SKM-1 treated with dmso at 0.1 percent for 144 hours (cell line): ENCODE data around the gene FBP1.

Experiments used
- DNase-seq: peaks from one replicate; lab custom pipeline; 2025; ENCODE audit not compliant: unreplicated experiment; lab: John Stamatoyannopoulos, UW

The FBP1 gene

GRCh38 chr9:94639061-94639998 lies at the start of gene FBP1:
TSS of gene FBP1 (minus strand) at chr9:94639518. CDS start at chr9:94639310, 208 bp downstream.
- peak; percentile 63 for DNase-seq

- DNase-seq = no peak
Measured at GRCh38 chr9:94687451-94687850, 48.1 kb upstream of the FBP1 start.

- no peak for DNase-seq
Measured at GRCh38 chr9:94685359-94685758, 46.0 kb upstream of the FBP1 start.

- peak; percentile 23 for DNase-seq
Measured at GRCh38 chr9:94681508-94681907, 42.2 kb upstream of the FBP1 start.

DNA sequence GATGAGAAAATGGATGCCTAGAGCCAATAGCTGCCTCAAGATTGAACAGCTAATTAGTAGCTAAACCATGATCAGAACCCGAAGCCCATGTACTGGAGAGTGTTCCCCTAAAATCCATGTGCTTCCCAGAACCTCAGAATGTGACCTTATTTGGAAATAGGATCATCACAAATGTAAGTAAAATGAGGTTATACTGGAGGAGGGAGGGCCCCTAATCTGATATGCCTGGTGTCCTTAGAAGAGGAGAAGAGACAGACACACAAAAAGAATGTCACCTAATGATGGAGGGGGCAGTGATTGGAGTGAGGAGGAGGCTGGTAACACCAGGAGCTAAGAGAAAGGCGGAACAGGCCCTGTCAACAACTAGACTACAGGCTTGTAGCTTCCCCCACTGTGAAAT lies 41.3 kb upstream of the FBP1 start:
- DNase-seq = no peak

GRCh38 chr9:94680020-94680419 lies 40.7 kb upstream of the FBP1 start:
- no peak for DNase-seq

GRCh38 chr9:94679587-94679986 lies 40.3 kb upstream of the FBP1 start:
- DNase-seq = no peak

- DNase-seq = no peak
Measured at GRCh38 chr9:94677929-94678328, 38.6 kb upstream of the FBP1 start.

GRCh38 chr9:94676446-94677131 lies 37.3 kb upstream of the FBP1 start:
- DNase-seq = no peak

- no peak for DNase-seq
Measured at GRCh38 chr9:94675008-94675881, 35.9 kb upstream of the FBP1 start.

GRCh38 chr9:94672811-94673487 lies 33.6 kb upstream of the FBP1 start:
- no peak for DNase-seq

DNA sequence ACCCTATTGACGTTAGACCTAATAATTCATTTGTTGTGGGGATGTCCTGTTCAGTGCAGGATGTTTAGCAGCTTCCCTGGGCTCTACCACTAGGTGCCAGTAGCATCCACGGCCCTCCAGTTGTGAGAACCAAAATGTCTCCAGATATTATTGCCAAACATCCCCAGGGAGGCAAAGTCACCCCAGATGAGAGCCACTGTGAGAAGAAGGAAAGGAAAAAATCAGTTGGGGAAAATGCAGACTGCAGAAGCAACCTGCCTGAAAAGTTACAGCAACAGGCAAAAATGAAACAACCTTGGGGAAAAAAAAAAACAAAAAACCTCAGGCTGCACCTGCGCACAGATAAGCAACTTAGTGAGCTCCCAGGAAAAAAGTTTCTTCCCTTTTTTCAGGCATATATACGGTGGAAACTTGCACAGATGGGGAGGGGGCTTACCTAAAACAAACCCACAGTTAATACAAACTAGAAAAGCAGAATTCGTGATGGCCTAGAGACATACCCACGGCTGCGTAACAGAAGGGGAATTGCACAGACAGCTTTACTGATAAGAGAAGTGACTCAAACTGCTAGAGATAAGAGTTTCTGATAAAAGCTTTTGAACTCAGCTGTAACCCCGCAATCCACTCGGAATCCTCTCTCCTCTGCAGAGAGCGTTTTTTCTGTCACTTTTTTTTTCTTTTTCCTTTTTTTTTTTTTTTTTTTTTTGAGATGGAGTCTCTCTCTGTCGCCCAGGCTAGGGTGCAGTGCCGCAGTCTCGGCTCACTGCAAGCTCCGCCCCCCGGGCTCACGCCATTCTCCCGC lies 29.8 kb upstream of the FBP1 start:
- DNase-seq = peak; percentile 42

- DNase-seq = no peak
Measured at GRCh38 chr9:94668418-94668927, 29.2 kb upstream of the FBP1 start.

GRCh38 chr9:94666364-94667099 lies 27.2 kb upstream of the FBP1 start:
- DNase-seq = no peak

DNA sequence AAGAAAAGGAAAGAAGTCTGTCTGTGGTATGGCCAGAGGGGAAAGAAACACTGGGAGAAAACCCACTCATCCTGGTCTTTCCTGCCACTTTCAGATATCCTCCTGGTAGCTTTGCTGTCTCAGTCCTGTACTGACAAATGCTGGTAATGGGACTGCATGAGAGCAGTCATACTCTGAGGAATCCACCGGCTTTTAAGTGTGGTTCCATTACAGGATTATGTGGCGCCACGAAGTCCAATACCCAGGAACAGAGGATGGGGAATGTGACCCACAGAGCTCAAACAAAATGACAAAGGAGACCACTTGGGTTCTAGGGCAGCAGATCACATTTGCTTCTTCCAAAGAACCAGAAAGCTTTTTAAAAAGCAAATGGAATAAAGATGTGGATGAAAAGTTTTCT lies 26.3 kb upstream of the FBP1 start:
- no peak for DNase-seq

DNA sequence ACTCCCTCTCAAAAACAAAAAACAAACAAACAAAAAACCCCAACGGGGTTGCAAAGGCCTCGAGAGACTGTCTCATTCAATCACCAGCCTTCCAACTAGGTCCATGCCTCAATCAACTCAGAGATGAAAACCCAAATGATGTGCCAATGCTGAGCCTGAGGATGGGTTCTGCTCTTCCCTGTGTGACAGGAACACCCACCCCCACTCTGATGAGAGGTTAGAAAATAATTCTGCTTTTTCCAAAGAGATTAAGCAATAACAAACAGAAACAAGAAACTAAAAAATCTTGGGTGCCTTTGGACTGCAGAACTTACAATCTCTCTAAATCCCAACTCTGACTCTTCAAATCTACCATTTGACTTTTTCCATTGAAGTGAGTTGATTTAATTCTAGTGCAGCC lies 25.5 kb upstream of the FBP1 start:
- DNase-seq = no peak

GRCh38 chr9:94663640-94664039 lies 24.3 kb upstream of the FBP1 start:
- no peak for DNase-seq

DNA sequence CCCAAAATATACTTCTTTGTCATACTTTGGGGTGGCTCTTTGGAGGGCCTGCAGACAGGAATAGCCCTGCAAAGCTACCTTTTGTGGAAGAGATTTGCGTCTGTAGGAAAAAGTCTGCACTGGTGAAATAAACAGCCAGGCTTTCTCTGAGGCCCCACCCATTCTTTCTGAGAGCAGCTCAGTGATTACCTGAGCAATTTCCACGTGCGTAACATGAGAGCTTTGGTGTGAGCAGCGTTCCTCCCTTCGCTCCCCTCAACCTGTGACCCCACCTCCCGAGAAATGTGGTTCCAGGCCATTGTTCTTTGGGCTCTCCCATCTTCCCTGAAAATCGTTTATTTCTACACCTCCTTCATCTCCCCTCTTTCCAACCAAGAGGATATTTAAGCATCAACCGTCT lies 23.8 kb upstream of the FBP1 start:
- DNase-seq = no peak
